Stimulated activated CD4-positive, alpha-beta T cell treated with anti-CD3 and anti-CD28 coated beads, Interleukin-2, amount 100 ng/mL, for 48 hours (primary cell): Measurements from ENCODE around the gene FOSL1.

Source experiments
- DNase-seq, 2 donors: peaks; one replicate each; pipeline ENCODE4 v3.0.0-alpha.2; 2020

The FOSL1 gene

GRCh38 chr11:65900125-65900898 is at the start of gene FOSL1:
TSS of gene FOSL1 (minus strand) at chr11:65900388. CDS start at chr11:65900339, 49 bp downstream.
- peak; percentile 89 to 92 for DNase-seq

GRCh38 chr11:65947603-65948125 is 47.5 kb upstream of the FOSL1 start:
- no peak for DNase-seq

- no peak for DNase-seq
Measured at GRCh38 chr11:65947133-65947532, 46.9 kb upstream of the FOSL1 start.

GRCh38 chr11:65946655-65947054 is 46.5 kb upstream of the FOSL1 start:
- DNase-seq, result no peak

- no peak for DNase-seq
Measured at GRCh38 chr11:65945941-65946558, 45.9 kb upstream of the FOSL1 start.

GRCh38 chr11:65945430-65945911 is 45.3 kb upstream of the FOSL1 start, which contains the start of gene TSGA10IP:
TSS of gene TSGA10IP (plus strand) at chr11:65945480. CDS start at chr11:65945676, 196 bp downstream.
- DNase-seq, result no peak

GRCh38 chr11:65944767-65945166 is 44.6 kb upstream of the FOSL1 start:
- no peak for DNase-seq

GRCh38 chr11:65944191-65944590 is 44.0 kb upstream of the FOSL1 start:
- DNase-seq, result no peak

- DNase-seq, result no peak
Measured at GRCh38 chr11:65942531-65942930, 42.3 kb upstream of the FOSL1 start.

GRCh38 chr11:65941720-65942310 is 41.6 kb upstream of the FOSL1 start:
- no peak for DNase-seq

GRCh38 chr11:65937766-65938165 is 37.6 kb upstream of the FOSL1 start:
- DNase-seq, result no peak

GRCh38 chr11:65934014-65934413 is 33.8 kb upstream of the FOSL1 start:
- DNase-seq, result no peak

GRCh38 chr11:65932558-65932919 is 32.4 kb upstream of the FOSL1 start:
- no peak for DNase-seq

- DNase-seq, result no peak
Measured at GRCh38 chr11:65931773-65932557, 31.8 kb upstream of the FOSL1 start.

GRCh38 chr11:65928667-65929066 is 28.5 kb upstream of the FOSL1 start:
- DNase-seq, result no peak

GRCh38 chr11:65927904-65928397 is 27.8 kb upstream of the FOSL1 start:
- DNase-seq, result peak; percentile 42 to 59

GRCh38 chr11:65925397-65925796 is 25.2 kb upstream of the FOSL1 start:
- DNase-seq, result no peak

- no peak for DNase-seq
Measured at GRCh38 chr11:65922565-65922964, 22.4 kb upstream of the FOSL1 start.

GRCh38 chr11:65921876-65922275 is 21.7 kb upstream of the FOSL1 start:
- DNase-seq, result no peak

GRCh38 chr11:65921033-65921555 is 20.9 kb upstream of the FOSL1 start:
- no peak for DNase-seq

GRCh38 chr11:65920372-65920802 is 20.2 kb upstream of the FOSL1 start:
- no peak for DNase-seq
